ENCODE data around the gene GNB1L.

GRCh38 chr22:19855504-19856409 is 1.1 kb upstream of the GNB1L start:
- TF ChIP-seq YY1 (IDR thresholded peaks at IDR 0.05; ENCODE audit: insufficient read depth, insufficient read length) (no peak), ZNF274 (IDR thresholded peaks at IDR 0.05; ENCODE audit: low read depth, low read length) (no peak)

Measured in NT2/D1 (cell line).